Heart left ventricle (tissue), 16 donors: ENCODE results near the gene NUDT4. TPM values are rescaled to one million over a fixed set of nuclear protein-coding genes. Genes with fewer than 3 reads are reported as not detected.

ENCODE experiments used
- ATAC-seq, 4 donors: fragments of 200-7000 bp; cut with Tn5 transposase; one replicate each; pipeline ENCODE4 v1.9.1; 2020 to 2022; ENCODE audit warnings: moderate library complexity in 4 of 4, mild to moderate bottlenecking in 3 of 4, moderate number of reproducible peaks in 1 of 4
- DNase-seq, 5 donors: peaks; one replicate each; pipeline ENCODE4 v3.0.0-alpha.2; 2020
- H3K27ac ChIP-seq, 12 donors: fragments of 200-600 bp; sonication (generic) in 4 of 12; one replicate each; pipeline versions ENCODE4 v1.5.0 to v1.8.0; 2016 to 2022; ENCODE audit warnings: mild to moderate bottlenecking in 2 of 12
- H3K27me3 ChIP-seq, 9 donors: fragments of 200-600 bp; sonication (generic) in 2 of 9; one replicate each; pipeline versions ENCODE4 v1.5.1 to v1.8.0; 2016 to 2022; ENCODE audit warnings: mild to moderate bottlenecking in 3 of 9
- H3K36me3 ChIP-seq, 9 donors: fragments of 200-600 bp; sonication (generic) in 2 of 9; one replicate each; pipeline versions ENCODE4 v1.5.0 to v1.8.0; 2018 to 2022; ENCODE audit warnings: mild to moderate bottlenecking in 2 of 9
- H3K4me1 ChIP-seq, 12 donors: fragments of 200-600 bp; sonication (generic) in 4 of 12; one replicate each; pipeline versions ENCODE4 v1.5.0 to v1.8.0; 2016 to 2022; ENCODE audit warnings: mild to moderate bottlenecking in 3 of 12
- H3K4me3 ChIP-seq, 12 donors: fragments of 200-600 bp; sonication (generic) in 4 of 12; one replicate each; pipeline versions ENCODE4 v1.5.0 to v1.8.0; 2017 to 2022; ENCODE audit warnings: mild to moderate bottlenecking in 9 of 12, moderate library complexity in 4 of 12
- H3K9me3 ChIP-seq, 12 donors: fragments of 200-600 bp; sonication (generic) in 4 of 12; one replicate each; pipeline versions ENCODE4 v1.5.0 to v1.8.0; 2016 to 2022; ENCODE audit warnings: mild to moderate bottlenecking in 1 of 12
- POLR2A ChIP-seq, 2 donors: fragments of 450-650 bp; IDR thresholded peaks; one replicate each; pipeline ENCODE4 v1.6.1; 2017; ENCODE audit warnings: antibody characterized with exemption in 2 of 2, mild to moderate bottlenecking in 2 of 2, moderate library complexity in 2 of 2
- WGBS, 4 donors: extraction: QIAGEN DNeasy Blood & Tissue Kit in 2 of 4; methylation state at CpG; one replicate each; pipeline versions ENCODE4 v1.1.5 to v1.1.7; 2013 to 2018; 5-methylcytosine and 5-hydroxymethylcytosine counted together
- intact Hi-C, 10 donors: fragments of 100-400 bp; cut with DNase I; formaldehyde crosslinking; loops; one replicate each; pipeline versions ENCODE4 v1.11.1 to v1.14.2; 2022
- polyA plus RNA-seq, 2 donors: library from polyadenylated mRNA; stranded (reverse); fragments of 200-250 nt; gene quantifications; one replicate each; pipeline ENCODE4 v1.2.3, GENCODE V29; 2013
- total RNA-seq, 9 donors: library from RNA; depleted of rRNA in 2 of 9; stranded (reverse); fragments of >200 nt in 2 of 9; fragmentation: NEBNext Ultra II Directional in 3 of 9; extraction: Animal tissue kit (Norgen Biotek cat#: 25700) in 3 of 9; gene quantifications; one replicate each; pipeline versions ENCODE4 v1.1.0 to v1.2.4, GENCODE V29; 2016 to 2023
- TF ChIP-seq, protein P1 (sequence below), 12 donors: fragments of 200-600 bp; sonication (generic) in 4 of 12; IDR thresholded peaks; one replicate each; pipeline versions ENCODE4 v1.5.0 to v1.8.0; 2018 to 2022; ENCODE audit warnings: antibody characterized with exemption in 12 of 12, mild to moderate bottlenecking in 5 of 12
- donor health status: ischemic (EF 13 %, LVEDD 7.1; RV severe dilation, severe dysfunction).
- donor health status: healthy with polysubstance abuse.
- donor health status: DM: no; HTN: yes; CAD: no.
- donor health status: DM: no; HTN: no; CAD: no.
- donor health status: ischemic (EF 25% LVEDD 6.9; RV normal size, moderate dysfunction).
- donor health status: ischemic (EF 25% LVEDD 5.7; RV mildly dilated, moderate dysfunction).
- donor health status: healthy.
- donor health status: DM: yes; HTN: yes; CAD: no.
- donor health status: ischemic (EF 35%, LVEDD 5.7; RV mildly dilated, moderate dysfunction).
- donor health status: nonischemic (EF 11% LVEDD 7.7; RV severe dilation, severe dysfunction).
- donor health status: DM: yes; HTN: yes; CAD: no.
- donor health status: PGD.
- donor health status: ischemic (EF 29% LVEDD 5.4; RV normal size, mild dysfunction).
- donor health status: nonischemic (EF 23%, LVEDD 6.1; RV moderate dilation, normal function).

NUDT4 gene
- total and polyA plus RNA-seq, 11 donors: 59.9 to 667 (median 242) TPM

DNA sequence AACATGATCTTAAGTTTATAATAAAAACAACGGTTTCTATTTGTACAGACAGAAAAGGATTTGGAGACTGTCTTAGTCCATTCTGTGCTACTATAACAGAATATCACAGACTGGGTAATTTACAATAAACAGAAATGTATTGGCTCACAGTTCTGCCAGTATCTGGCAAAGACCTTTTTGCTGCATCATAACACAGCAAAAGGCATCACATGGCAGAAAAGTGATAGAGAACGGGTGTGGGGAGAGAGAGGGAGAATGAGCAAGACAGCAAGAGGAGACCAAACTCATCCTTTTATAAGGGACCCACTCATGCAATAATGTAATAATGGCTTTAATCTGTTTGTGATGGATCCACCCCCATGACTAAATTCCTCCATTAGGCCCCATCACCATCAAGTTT lies 17.0 kb upstream of the NUDT4 start:
- DNase-seq (no peak), ATAC-seq (peak in 1 of 4 donors; percentile 12)
- peaks cover 0 to 28% (median 14%) of the 10 kb centered on the region in 12 donors for H3K4me1 ChIP-seq
- WGBS, 4 donors: 58 to 66% (median 63%) methylated on average over 2 of the region's 2 CpGs
- H3K9me3 ChIP-seq: no peaks in the 10 kb centered on the region
- intact Hi-C loops: loop anchor here in 1 of 10 donors (5.0 kb wide), 1 partner anchor 43 kb away; no protein-coding TSS in a partner anchor
- no peaks in the 10 kb centered on the region for H3K27me3 ChIP-seq
- no peaks in the 10 kb centered on the region for H3K36me3 ChIP-seq
- peak overlapping the region in 10 of 12 donors; percentile 1 to 78 (median 56) for H3K27ac ChIP-seq
- no peak for TF ChIP-seq POLR2A (IDR thresholded peaks at IDR 0.05)
- TF ChIP-seq, protein P1, sequence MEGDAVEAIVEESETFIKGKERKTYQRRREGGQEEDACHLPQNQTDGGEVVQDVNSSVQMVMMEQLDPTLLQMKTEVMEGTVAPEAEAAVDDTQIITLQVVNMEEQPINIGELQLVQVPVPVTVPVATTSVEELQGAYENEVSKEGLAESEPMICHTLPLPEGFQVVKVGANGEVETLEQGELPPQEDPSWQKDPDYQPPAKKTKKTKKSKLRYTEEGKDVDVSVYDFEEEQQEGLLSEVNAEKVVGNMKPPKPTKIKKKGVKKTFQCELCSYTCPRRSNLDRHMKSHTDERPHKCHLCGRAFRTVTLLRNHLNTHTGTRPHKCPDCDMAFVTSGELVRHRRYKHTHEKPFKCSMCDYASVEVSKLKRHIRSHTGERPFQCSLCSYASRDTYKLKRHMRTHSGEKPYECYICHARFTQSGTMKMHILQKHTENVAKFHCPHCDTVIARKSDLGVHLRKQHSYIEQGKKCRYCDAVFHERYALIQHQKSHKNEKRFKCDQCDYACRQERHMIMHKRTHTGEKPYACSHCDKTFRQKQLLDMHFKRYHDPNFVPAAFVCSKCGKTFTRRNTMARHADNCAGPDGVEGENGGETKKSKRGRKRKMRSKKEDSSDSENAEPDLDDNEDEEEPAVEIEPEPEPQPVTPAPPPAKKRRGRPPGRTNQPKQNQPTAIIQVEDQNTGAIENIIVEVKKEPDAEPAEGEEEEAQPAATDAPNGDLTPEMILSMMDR (IDR thresholded peaks at IDR 0.05): no peak
- H3K4me3 ChIP-seq: no peak overlapping the region

DNA sequence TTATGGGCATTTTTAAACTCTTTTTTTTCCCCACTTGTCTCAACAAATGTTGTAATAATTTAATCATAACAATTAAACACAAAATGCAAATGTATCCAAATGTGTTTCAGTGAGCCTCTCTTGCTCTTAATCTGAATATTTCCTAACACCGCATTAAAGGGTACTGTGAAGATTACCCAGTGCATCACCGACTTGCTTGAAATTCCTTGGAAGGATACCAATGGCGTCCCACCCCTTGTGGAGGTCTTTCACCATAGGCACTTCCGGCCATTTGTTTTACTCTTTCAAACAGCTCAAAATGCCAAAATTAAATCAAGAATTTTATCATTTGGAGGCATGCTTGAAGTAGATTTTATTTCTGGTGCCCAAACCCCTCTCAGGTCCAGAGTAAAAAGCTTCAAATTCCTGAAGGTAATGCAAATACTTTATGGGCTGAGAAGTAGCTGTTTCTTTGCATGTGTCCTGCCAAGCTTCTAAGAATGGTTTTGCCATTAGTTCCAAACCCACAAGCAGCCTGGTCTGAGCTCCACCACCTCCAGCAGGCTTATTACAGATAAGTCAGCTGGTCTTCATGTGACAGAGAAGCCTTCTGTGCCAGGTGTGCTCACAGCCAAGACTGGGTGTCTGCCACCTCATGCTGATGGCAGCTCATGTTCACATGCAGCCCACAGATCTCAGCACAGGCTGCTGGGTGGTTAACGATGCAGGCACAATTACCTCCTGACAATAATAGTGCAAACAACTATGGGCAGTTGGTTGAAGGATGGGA lies 16.4 kb upstream of the NUDT4 start:
- Histone ChIP-seq H3K4me1 (peaks cover 0 to 31% (median 14%) of the 10 kb centered on the region in 12 donors), H3K4me3 (no peak overlapping the region), H3K9me3 (no peaks in the 10 kb centered on the region), H3K36me3 (no peaks in the 10 kb centered on the region), H3K27me3 (no peaks in the 10 kb centered on the region), H3K27ac (peak overlapping the region in 10 of 12 donors; percentile 1 to 78 (median 62))
- intact Hi-C loops: loop anchor here in 1 of 10 donors (5.0 kb wide), 1 partner anchor 44 kb away; no protein-coding TSS in a partner anchor
- TF ChIP-seq, protein P1 (IDR thresholded peaks at IDR 0.05): no peak
- TF ChIP-seq POLR2A (IDR thresholded peaks at IDR 0.05): no peak
- 61 to 71% (median 68%) methylated on average over 5 of the region's 5 CpGs for WGBS, 4 donors
- ATAC-seq (peak; percentile 96 to 98 (median 98)), DNase-seq (peak in 4 of 5 donors; percentile 60 to 86 (median 70))

- 73 to 79% (median 75%) methylated on average over 3 of the region's 3 CpGs for WGBS, 4 donors
- TF ChIP-seq POLR2A (IDR thresholded peaks at IDR 0.05): no peak
- TF ChIP-seq, protein P1 (IDR thresholded peaks at IDR 0.05): no peak
- ATAC-seq (no peak), DNase-seq (no peak)
- Histone ChIP-seq H3K4me1 (peaks cover 0 to 29% (median 13%) of the 10 kb centered on the region in 12 donors), H3K27ac (no peak overlapping the region), H3K36me3 (no peaks in the 10 kb centered on the region), H3K4me3 (no peak overlapping the region), H3K9me3 (no peaks in the 10 kb centered on the region), H3K27me3 (no peaks in the 10 kb centered on the region)
- intact Hi-C loops: loop anchor here in 1 of 10 donors (5.0 kb wide), 1 partner anchor 47 kb away; no protein-coding TSS in a partner anchor
Measured at GRCh38 chr12:93363841-93364297, 13.9 kb upstream of the NUDT4 start.

- ATAC-seq (no peak), DNase-seq (no peak)
- no peak for TF ChIP-seq POLR2A (IDR thresholded peaks at IDR 0.05)
- TF ChIP-seq, protein P1 (IDR thresholded peaks at IDR 0.05): no peak
- no peaks in the 10 kb centered on the region for H3K36me3 ChIP-seq
- no peaks in the 10 kb centered on the region for H3K9me3 ChIP-seq
- no peak overlapping the region for H3K27ac ChIP-seq
- H3K4me3 ChIP-seq: no peak overlapping the region
- no peaks in the 10 kb centered on the region for H3K27me3 ChIP-seq
- peaks cover 0 to 17% (median 4%) of the 10 kb centered on the region in 12 donors for H3K4me1 ChIP-seq
- WGBS, 4 donors: 74 to 83% (median 78%) methylated on average over 7 of the region's 7 CpGs
- intact Hi-C loops: no loop called here
Measured at GRCh38 chr12:93365616-93366405, 11.9 kb upstream of the NUDT4 start.
